CD4-positive, alpha-beta T cell treated with Interleukin-12 subunit alpha and Interleukin-12 subunit beta, for 1 hour (primary cell): ENCODE results near the gene ARHGEF35.
A peak's percentile ranks its signal among the peaks of the same experiment; 100 is the strongest.
"Not testable (repeated sequence)": the region's sequence is repeated elsewhere in the genome, so short reads cannot be mapped to it uniquely, and the experiment has no call there.

Experiments
- DNase-seq: peaks from one replicate; pipeline ENCODE4 v3.0.0-alpha.2; 2020

ARHGEF35 gene

DNA sequence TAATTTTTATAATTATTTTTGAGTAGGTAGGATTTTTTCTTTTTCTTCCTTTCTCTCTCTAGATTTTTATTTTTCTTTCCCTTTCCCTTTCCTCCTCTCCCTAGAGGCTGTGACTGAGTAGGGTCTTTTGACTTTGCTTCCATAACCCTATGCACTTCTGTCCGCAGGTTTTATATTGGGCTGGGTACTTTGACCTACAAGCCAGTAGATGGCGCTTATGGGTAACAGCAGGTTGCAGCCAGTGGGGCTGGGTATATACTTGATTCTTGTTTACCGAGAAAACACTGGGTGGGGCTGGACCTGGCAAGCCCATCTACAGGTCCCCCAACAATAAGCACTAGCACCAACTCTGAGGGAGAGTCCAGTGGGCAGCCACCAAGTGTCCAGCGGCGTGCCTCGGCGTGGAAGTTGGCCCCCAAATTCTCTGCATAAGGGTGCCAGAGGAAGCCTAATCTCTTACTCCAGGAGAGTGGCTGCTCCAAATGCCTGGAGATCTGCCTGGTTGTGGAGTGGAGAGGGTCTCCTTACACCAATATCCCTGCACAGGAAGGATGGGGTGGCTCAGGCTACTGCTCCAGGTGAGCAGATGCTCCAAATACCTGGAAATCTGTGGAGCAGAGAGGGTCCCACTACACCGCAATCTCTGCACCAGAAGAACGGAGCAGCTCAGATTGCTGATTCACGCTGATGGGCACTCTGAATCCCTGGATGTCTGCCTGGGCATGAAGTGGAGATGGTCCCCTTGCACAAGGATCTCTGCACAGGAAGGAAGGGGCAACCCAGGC lies 17.1 kb downstream of the ARHGEF35 start:
- peak; percentile 65 for DNase-seq

DNA sequence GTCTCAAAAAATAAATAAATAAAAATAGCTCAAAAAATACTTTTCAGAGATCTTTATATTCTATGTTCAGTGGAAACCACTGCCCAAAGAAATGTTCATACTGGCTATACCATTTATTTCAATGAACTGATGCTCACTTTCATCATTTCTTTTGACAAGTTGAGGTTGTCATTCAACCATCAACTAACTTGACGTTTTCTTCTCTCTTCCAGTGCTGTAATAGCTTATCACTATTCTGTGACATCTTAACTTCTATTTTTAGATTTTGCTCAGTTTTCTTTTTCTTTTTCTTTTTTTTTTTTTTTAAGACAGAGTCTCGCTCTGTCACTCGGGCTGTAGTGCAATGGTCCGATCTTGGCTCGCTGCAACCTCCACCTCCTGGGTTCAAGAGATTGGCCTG lies 21.0 kb downstream of the ARHGEF35 start:
- no peak for DNase-seq

DNA sequence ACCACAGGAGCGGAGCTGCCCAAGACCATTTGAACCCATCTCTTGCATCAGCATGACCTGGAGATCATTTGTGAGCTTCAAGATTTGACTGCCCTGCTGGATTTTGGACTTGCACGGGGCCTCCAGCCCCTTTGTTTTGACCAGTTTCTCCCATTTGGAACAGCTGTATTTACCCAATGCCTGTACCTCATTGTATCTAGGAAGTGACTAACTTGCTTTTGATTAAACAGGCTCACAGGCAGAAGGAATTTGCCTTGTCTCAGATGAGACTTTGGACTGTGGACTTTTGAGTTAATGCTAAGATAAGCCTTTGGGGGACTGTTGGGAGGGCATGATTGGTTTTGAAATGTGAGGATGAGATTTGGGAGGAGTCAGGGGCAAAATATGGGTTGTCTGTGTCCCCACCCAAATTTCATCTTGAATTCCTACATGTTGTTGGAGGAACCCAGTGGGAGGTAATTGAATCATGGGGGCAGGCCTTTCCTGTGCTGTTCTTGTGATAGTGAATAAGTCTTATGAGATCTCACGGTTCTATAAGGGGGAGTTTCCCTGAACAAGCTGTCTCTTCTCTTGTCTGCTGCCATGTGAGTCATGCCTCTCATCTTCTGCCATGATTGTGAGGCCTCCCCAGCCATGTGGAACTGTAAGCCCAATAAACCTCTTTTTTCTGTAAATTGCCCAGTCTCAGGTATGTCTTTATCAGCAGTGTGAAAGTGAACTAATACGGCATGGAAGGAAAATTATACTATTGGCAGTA lies 23.9 kb downstream of the ARHGEF35 start:
- not testable (repeated sequence) for DNase-seq

DNA sequence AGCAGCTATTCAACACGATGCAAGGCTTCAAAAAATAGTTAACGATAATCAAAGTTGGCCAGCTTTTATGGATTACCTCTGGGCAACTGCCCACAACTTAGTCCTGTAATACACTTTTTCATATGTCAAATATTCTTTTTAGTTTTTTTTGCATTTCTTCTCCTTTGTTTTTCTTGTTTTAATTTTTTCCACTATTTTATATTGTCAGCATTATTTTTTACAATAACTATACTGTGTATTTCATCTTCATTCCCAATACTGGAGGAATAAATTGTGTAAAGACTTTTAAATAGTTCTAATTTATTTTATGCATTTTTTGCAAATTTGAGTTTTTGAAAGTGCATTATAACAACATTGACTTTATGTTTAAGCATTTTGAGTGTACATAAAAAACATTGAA lies 30.8 kb downstream of the ARHGEF35 start:
- no peak for DNase-seq

DNA sequence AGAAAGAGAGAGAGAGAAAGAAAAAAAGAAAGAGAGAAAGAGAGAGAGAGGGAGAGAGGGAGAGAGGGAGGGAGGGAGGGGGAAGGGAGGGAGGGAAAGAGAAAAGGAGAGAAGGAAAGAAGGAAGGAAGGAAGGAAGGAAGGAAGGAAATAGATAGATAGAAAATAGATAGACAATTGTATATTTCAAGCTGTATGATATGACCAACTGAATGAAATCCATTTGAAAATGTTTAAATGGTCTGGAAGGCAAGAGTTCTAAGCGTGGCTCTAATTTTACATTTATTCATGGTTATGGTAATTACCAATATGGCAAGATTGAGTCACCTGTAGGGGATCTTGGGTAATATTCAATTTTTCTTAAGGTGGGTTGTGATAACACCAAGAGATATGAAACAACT lies 36.8 kb downstream of the ARHGEF35 start:
- no peak for DNase-seq

DNA sequence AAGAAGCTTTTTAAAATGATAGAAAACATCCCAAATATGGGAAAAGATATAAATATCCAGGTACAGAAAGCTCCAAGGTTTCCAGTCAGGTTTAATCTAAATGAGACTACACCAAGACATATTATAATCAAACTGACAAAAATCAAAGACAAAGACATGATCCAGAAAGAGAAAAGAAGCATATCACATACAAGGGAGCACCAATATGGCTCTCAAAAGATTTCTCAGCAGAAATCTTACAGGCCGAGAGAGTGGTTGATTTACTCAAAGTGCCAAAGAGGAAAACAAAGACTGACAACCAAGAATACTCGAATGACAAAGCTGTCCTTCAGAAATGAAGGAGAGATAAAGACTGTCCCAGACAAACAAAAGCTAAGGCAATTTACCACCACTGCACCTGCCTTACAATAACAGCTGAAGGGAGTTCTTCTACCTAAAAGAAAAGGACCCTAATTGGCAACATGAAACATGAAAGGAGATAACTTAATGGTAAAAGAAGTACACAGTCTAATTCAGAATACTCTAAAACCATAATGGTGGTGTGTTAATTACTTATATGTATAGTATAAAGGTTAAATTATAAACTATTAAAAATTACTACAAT lies 47.3 kb downstream of the ARHGEF35 start:
- no peak for DNase-seq

DNA sequence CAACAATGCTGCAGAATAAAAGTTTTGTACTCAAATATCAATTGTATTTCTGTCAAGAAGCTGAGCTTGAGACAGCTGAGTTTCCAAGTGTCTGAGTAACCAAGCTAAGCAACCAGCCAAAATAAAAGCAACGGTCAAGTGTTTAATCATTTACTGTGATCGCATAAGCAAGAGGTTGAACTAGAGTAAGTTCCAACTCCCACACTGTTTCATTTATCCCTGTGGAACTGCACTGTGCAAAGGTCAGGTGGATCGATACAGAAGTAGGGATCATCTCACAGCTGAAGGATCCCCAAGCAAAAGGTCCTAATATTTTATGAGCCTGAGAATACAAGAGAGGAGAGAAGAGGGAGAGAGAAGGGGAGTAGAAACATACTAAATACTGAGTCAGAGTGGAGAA lies 51.2 kb downstream of the ARHGEF35 start:
- no peak for DNase-seq

DNA sequence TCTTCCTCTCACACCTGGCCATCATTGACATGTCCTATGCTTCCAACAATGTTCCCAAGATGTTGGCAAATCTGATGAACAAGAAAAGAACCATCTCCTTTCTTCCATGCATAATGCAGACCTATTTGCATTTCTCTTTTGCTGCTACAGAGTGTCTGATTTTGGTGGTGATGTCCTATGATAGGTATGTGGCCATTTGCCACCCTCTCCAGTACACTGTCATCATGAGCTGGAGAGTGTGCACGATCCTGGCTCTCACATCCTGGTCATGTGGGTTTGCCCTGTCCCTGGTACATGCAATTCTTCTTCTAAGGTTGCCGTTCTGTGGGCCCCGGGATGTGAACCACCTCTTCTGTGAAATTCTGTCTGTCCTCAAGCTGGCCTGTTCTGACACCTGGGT lies 53.4 kb downstream of the ARHGEF35 start:
- DNase-seq = no peak

DNA sequence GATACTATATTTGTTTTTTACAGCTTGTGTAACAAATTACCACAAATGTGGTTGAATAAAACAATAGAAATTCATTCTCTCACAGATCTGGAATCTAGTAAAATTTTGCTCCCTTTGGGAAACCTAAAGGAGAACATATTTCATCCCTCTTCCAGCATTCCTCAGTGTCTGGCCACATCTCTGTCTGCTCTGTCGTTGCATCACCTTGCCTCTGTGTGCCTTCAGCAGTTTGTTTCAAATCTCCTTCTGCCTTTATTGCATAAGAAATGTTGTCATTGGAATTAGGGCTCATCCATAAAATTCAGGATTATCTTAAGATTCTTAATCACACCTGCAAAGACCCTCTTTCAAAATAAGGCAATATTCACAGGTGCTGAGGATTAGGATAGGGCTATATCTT lies 58.1 kb downstream of the ARHGEF35 start:
- no peak for DNase-seq
